HG03571 (cell line): ENCODE data around the gene HHLA2.
A peak's percentile ranks its signal among the peaks of the same experiment; 100 is the strongest.

Experiments used
- ATAC-seq: cut with Tn5 transposase; IDR thresholded peaks from one replicate; pipeline ENCODE4 v1.9.1; 2021; ENCODE audit not compliant: unreplicated experiment

HHLA2 gene

DNA sequence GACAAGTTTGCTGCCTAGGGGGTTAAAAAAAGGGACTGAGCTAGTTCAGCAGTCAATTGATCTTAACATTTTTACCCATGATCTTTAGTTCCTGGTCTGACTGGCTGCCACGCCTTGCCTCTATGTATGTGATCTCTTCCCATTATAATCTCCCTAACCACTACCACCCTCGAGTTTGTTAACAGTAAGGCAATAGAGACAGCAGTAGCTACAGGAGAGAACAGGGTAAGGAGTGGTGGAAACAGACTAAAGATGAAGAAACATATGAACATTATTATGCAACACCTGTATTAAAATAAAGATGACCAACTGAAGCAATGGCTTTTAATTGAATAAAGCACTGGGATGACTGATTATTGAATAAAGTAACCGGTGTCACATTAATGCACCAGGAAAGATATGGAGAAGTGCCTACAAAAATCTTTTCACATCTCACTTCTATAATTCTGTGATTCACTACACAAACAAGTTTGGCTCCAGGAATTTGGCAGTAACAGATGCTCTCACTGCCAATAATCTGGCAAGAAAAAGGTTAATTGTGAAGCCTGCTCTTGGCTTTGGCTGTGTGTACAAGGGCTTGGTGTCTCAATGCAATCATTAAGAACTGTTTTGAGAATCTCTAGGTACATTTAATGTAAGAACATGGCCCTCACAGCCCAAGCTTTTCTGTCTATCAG lies 95.7 kb downstream of the HHLA2 start:
- ATAC-seq = no peak

GRCh38 chr3:108393128-108393900 lies 97.0 kb downstream of the HHLA2 start:
- no peak for ATAC-seq

- ATAC-seq = no peak
Observed at GRCh38 chr3:108394016-108394415, 97.7 kb downstream of the HHLA2 start.

DNA sequence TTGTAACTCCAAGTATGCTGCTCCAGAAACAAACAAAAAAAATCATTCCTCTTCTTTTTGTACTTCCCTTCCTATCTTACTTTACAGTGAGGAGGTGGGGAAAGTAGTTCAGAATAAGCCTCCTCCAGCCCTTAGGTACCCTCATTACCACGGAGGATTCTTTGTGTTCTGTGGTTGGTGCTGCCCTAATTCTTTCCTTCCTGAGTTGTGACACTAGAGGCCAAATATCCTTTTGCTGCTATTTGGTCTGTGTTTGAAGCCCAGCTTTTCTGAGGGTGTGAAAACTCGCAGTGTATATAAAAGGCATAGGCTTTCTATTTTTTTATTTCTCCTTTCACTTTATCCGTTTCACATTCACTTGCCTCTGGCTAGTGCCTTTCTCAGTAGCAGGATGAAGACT lies 98.2 kb downstream of the HHLA2 start:
- ATAC-seq = no peak

- no peak for ATAC-seq
Observed at GRCh38 chr3:108396336-108396735, 100.0 kb downstream of the HHLA2 start.

DNA sequence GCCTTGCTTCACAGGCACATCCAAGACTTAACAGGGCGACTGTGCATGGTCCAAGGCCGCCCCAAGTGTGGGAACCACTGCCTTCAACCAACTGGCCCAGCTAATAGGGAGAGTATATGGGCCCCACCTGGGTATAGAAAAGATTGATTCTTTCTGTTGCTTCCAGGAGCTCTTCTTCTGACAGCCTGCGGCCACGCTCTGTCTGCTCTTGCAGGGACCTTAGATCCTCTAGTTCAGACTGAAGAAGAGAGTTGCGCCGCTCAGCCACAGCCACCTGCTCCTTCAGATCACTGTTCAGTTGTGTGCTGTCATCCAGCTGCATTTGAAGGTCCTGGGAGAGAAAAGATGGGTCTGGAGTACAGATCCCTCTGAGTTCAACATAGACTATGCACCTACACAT lies 102.2 kb downstream of the HHLA2 start:
- ATAC-seq = no peak

- no peak for ATAC-seq
Observed at GRCh38 chr3:108401836-108402235, 105.5 kb downstream of the HHLA2 start.

DNA sequence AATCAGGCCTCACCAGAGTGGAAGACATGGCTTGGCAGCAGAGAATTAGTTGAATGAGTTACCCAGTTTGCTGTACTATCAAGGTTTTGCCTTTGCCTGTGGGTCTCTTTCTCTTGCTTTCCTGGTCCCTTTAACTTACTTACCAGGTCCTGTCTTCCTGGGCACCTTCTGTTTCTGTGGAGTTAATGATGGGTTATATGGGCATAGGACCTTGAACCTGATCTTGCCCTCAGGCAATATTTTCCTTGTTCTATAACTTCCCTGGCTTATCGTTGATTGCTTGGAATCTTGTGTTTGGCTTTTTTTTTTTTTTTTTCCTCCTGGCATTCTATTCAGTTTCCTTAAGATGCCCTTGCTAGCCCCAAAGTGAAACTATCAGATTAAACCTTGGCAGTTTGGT lies 106.8 kb downstream of the HHLA2 start:
- ATAC-seq = no peak

GRCh38 chr3:108403686-108404345 lies 107.5 kb downstream of the HHLA2 start:
- no peak for ATAC-seq

DNA sequence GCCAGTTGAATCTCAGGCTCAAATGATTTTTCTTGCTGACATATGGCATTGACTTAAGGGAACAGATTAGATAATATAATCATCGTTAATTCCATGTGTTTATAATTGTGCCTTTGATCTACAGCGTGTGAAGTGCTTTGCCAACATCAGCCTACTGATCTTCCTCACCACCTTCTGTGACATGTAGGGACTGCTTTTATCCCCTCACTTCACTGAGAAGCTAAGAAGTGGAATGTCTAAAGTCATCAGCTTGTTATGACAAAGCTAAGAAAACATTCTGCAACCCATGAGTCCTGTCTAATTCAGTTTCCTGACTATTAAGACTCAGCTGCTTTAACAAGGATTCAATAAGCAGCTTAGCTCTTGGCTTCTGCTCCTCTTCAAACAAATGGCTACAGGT lies 108.0 kb downstream of the HHLA2 start:
- no peak for ATAC-seq

DNA sequence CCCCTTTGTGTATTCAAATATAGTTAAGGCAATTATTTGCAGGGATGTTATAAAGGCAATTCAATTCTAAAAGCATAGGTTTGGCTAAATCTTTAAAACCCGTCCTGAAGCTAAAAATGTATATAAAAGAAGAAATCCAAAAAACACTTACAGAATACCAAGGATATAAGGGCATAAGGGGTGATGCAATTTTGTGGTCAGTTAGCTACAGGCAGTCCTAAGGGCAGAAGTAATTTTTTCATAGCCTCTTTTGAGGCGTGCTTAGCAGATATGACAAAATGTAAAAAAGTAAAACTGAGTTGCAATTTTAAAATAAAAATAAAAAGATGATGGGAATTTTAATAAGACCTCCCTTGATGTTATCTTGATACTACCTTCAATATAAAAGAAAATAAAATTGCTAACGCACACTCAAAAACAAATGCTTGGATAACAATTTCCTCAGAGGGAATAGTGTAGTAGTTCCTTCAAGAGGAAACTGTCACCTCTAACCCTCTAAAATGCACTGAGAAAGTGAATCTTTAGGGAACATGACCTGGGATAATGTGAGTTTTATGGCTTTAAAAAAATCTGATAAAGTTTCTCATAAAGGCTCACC lies 109.8 kb downstream of the HHLA2 start:
- no peak for ATAC-seq

- ATAC-seq = peak; percentile 84
Observed at GRCh38 chr3:108406661-108407206, 110.4 kb downstream of the HHLA2 start.

GRCh38 chr3:108407886-108408285 lies 111.5 kb downstream of the HHLA2 start:
- no peak for ATAC-seq

DNA sequence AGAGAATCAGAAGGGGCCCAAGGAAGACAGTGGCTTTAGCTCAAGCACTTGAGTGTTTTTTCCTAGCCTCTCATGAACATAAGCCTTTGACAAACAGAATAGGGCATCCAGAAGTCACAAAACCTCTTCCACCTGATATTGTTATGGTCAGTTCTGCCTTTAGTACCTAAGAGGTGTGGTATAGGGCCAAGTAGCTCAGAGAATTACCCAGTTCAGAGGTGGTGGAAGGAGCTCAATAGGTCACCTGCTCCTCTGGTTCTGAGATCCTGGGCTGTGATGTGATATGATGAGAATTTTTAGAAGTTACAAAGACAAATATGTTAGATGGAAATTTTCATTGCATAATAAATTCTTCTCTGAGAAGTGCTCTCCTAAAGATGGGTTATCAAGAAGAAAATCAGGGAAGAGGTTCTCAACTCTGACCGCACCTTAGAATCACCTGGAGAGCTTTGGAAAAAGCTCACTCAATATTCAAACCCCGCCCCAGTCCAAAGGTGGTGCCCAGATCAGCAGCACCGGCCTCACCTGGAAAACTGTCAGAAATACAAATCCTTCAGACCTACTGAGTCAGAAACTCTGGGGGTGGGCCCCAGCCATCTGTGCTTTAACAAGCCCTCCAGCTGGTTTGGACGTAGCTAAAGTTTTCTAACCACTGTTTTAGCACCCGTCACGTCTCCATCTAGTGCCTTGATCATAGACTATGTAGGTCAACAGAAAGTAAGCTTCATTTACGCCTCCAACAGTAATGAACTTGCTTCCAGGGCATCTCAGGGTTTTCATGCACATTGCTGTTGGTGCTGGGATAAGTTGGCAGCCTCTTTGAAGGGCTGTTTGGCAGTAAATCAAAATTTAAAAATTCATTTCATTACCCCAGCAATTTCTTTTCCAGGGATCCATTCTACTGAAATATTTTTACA lies 112.8 kb downstream of the HHLA2 start:
- no peak for ATAC-seq

DNA sequence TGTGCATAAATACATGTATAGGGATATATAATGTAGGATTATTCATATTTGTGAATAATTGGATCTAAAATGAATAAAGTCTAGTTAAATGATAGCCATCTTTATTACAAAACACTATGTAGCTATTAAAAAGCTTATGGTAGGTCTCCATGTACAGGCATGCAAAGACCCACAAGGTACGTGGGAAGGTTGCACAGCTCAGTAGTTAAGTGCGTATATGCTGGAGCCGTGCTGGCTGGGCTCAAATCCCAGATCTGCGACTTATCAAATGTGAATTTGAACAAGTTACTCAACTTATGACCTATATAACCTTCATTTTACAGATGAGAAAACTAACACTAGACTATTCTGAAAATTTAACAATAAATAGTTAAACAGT lies 113.4 kb downstream of the HHLA2 start:
- no peak for ATAC-seq

- ATAC-seq = no peak
Observed at GRCh38 chr3:108410531-108410984, 114.2 kb downstream of the HHLA2 start.

DNA sequence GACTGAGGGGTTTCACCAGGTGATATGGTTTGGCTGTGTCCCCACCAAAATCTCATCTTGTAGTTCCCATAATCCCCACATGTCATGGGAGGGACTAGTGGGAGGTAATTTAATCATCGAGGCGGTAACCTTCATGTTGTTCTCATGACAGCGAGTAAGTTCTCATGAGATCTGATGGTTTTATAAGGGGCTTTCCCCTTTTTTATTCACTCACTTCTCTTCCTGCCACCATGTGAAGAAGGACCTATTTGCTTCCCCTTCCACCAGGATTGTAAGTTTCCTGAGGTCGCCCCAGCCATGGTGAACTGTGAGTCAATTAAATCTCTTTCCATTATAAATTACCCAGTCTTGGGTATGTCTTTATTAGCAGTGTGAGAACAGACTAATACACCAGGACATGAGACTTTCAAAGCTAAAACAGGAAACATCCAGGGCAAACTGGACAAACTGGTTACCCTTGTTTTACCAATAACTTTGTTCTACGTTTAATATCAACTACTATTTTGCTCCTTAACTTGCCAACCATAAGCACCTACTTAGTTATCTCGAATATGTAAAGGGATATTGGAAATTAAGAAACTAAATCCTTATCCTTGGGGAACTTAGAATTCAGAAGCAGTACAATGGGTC lies 115.9 kb downstream of the HHLA2 start:
- ATAC-seq = no peak

DNA sequence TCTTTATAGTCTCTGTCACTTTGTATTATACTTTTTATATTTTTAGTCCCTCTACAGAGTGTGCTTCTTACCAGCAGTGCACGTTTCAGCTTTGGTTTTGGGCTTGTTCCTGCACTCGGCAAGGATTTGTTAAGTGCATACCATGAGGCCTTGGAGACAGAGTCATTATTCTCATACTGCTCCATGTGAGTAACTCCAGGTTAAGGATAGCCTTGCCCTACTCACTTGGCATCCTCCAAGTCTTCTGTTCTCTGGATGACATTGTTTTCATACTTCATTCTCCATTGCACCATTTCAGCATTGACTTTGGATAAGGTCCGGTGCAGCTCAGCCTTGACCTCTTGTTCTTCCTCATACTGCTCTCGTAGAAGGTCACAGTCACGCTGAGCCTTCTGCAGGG lies 117.7 kb downstream of the HHLA2 start:
- ATAC-seq = no peak

DNA sequence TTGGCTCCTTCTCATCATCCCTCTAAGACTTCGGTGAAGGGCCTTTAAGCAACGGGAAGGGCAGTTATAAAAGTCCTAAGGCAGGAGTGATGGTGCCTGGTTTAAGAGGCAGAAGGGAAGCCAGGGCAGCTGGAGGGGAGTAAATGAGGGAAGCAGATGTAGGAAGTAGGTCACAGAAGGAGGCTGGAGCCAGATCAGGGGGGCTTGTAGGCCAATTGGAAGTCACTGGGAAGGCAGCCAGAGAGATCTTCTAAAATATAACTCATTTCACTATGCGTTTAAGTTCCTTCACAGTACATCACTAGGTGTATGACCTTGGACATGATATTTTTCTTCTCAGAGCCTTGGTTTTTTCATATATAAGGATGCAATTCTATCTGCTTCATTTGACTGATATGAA lies 119.3 kb downstream of the HHLA2 start:
- no peak for ATAC-seq
